OCI-LY7 (cell line): ENCODE data around the gene EYS. TPM values are rescaled to one million over a fixed set of nuclear protein-coding genes. Genes with fewer than 3 reads are reported as not detected.

Source experiments
- BruUV-seq: library from RNA; stranded (reverse); fragments of 400-500 nt; replicated peaks from 2 replicates; lab custom pipeline; 2021; lab: Mats Ljungman, UMichigan
- CTCF ChIA-PET: fragments of 300-600 bp; sonication (Branson Sonifier 250); formaldehyde crosslinking; loops from one replicate; lab custom pipeline; 2022; ENCODE audit warnings: antibody characterized with exemption; ENCODE audit not compliant: unreplicated experiment; lab: Charles Lee
- POLR2A ChIA-PET: fragments of 300-600 bp; sonication (Branson Sonifier 250); formaldehyde crosslinking; loops from one replicate; lab custom pipeline; 2022; ENCODE audit warnings: antibody characterized with exemption; lab: Charles Lee
- DNase-seq: peaks from one replicate; pipeline ENCODE4 v3.0.0-alpha.2; 2015; ENCODE audit warnings: low spot score
- H2AFZ ChIP-seq: fragments of 200-600 bp; sonication (generic), shearing (Covaris generic); 2 replicates; pipeline ENCODE4 v1.6.1; 2014; ENCODE audit warnings: mild to moderate bottlenecking, antibody characterized with exemption, low read length, moderate library complexity
- H3K27ac ChIP-seq: fragments of 200-600 bp; sonication (generic); 2 replicates; pipeline ENCODE4 v1.5.1; 2014; ENCODE audit warnings: mixed run types, low read depth, mild to moderate bottlenecking, moderate library complexity, low read length, inconsistent platforms; ENCODE audit not compliant: poor library complexity, severe bottlenecking
- H3K36me3 ChIP-seq: fragments of 200-600 bp; sonication (generic); 2 replicates; pipeline ENCODE4 v1.6.1; 2014; ENCODE audit warnings: mild to moderate bottlenecking, antibody characterized with exemption, low read length, moderate library complexity, mixed read lengths; ENCODE audit not compliant: insufficient read depth
- H3K4me1 ChIP-seq: fragments of 200-600 bp; sonication (generic); 2 replicates; pipeline ENCODE4 v1.5.1; 2014; ENCODE audit warnings: mild to moderate bottlenecking, low read length; ENCODE audit not compliant: insufficient read depth, poor library complexity, severe bottlenecking
- H3K4me2 ChIP-seq: fragments of 200-600 bp; sonication (generic); 2 replicates; pipeline ENCODE4 v1.6.1; 2014; ENCODE audit warnings: mild to moderate bottlenecking, low read length
- H3K4me3 ChIP-seq: fragments of 200-600 bp; sonication (generic); 2 replicates; pipeline ENCODE4 v1.5.1; 2014; ENCODE audit warnings: mild to moderate bottlenecking, low read depth, low read length; ENCODE audit not compliant: poor library complexity, severe bottlenecking
- H3K79me2 ChIP-seq: fragments of 200-600 bp; sonication (generic); 2 replicates; pipeline ENCODE4 v1.6.1; 2016; ENCODE audit warnings: low read depth, mild to moderate bottlenecking, low read length, moderate library complexity, mixed read lengths; ENCODE audit not compliant: insufficient read depth
- H3K9me2 ChIP-seq: fragments of 200-600 bp; sonication (generic); 2 replicates; pipeline ENCODE4 v1.6.1; 2016; ENCODE audit warnings: mild to moderate bottlenecking, low read length, mixed read lengths; ENCODE audit not compliant: insufficient read depth
- H3K9me3 ChIP-seq: fragments of 200-600 bp; sonication (generic); 2 replicates; pipeline ENCODE4 v1.6.1; 2014; ENCODE audit warnings: mild to moderate bottlenecking, mixed run types, low read length, mixed read lengths
- H4K20me1 ChIP-seq: fragments of 200-600 bp; sonication (generic); 2 replicates; pipeline ENCODE4 v1.6.1; 2014; ENCODE audit warnings: mild to moderate bottlenecking, antibody characterized with exemption, low read length, moderate library complexity, mixed read lengths; ENCODE audit not compliant: insufficient read depth
- EZH2phosphoT487 ChIP-seq: fragments of 200-600 bp; sonication (generic); IDR thresholded peaks from 2 replicates; pipeline ENCODE4 v1.6.1; 2018; ENCODE audit warnings: low read depth, borderline replicate concordance, mild to moderate bottlenecking, mixed run types, antibody characterized with exemption, low read length, moderate library complexity, mixed read lengths
- intact Hi-C: fragments of 100-400 bp; cut with micrococcal nuclease; formaldehyde crosslinking; loops from one replicate; pipeline ENCODE4 v1.10.0; 2022; ENCODE audit not compliant: unreplicated experiment
- total RNA-seq, 2 experiments: library from RNA; depleted of rRNA in 1 of 2; stranded (reverse); fragments of >200 nt in 1 of 2; shearing (Covaris generic) in 1 of 2; gene quantifications; 2 replicates each; pipeline ENCODE4 v1.2.3, GENCODE V29; 2014 to 2022
- TF ChIP-seq, protein P1 (sequence below): fragments of 200-600 bp; sonication (generic); conservative IDR thresholded peaks from 2 replicates; pipeline ENCODE4 v1.5.1; 2014; ENCODE audit warnings: mild to moderate bottlenecking, antibody characterized with exemption, low read length, moderate library complexity, mixed read lengths

The EYS gene
- total RNA-seq, 2 experiments from 2014 or later, result not detected

- H2AFZ ChIP-seq, result no peak overlapping the region
- no peaks in the 10 kb centered on the region for H3K79me2 ChIP-seq
- no peak for DNase-seq
- H3K27ac ChIP-seq, result no peak overlapping the region
- H3K4me1 ChIP-seq, result no peaks in the 10 kb centered on the region
- ChIA-PET POLR2A (no interaction called here), CTCF (no interaction called here)
- no TSS peak for BruUV-seq
- TF ChIP-seq EZH2phosphoT487, result no peak
- TF ChIP-seq, protein P1, sequence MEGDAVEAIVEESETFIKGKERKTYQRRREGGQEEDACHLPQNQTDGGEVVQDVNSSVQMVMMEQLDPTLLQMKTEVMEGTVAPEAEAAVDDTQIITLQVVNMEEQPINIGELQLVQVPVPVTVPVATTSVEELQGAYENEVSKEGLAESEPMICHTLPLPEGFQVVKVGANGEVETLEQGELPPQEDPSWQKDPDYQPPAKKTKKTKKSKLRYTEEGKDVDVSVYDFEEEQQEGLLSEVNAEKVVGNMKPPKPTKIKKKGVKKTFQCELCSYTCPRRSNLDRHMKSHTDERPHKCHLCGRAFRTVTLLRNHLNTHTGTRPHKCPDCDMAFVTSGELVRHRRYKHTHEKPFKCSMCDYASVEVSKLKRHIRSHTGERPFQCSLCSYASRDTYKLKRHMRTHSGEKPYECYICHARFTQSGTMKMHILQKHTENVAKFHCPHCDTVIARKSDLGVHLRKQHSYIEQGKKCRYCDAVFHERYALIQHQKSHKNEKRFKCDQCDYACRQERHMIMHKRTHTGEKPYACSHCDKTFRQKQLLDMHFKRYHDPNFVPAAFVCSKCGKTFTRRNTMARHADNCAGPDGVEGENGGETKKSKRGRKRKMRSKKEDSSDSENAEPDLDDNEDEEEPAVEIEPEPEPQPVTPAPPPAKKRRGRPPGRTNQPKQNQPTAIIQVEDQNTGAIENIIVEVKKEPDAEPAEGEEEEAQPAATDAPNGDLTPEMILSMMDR, result no peak
- no peaks in the 10 kb centered on the region for H4K20me1 ChIP-seq
- intact Hi-C loops, result no loop called here
- no peaks in the 10 kb centered on the region for H3K9me2 ChIP-seq
- no peak overlapping the region for H3K4me2 ChIP-seq
- H3K36me3 ChIP-seq, result no peaks in the 10 kb centered on the region
- no peaks in the 10 kb centered on the region for H3K9me3 ChIP-seq
- no peak overlapping the region for H3K4me3 ChIP-seq
Measured at GRCh38 chr6:64831680-64832079, 875.3 kb downstream of the EYS start.

DNA sequence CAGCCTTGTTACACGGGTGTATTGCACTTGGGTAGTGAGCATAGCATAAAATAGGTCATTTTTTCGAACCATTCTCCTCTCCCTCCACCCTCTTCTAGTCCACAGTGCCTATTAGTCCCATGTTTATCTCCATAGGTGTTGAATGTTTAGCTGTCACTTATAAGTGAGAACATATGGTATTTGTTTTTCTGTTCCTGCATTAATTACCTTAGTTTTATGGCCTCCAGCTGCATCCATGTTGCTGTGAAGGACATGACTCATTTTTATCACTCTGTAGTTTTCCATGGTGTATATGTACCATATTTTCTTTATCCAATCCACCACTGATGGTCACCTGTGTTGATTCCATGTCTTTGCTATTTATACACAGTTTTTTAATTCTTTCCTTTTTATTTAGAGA lies 889.5 kb downstream of the EYS start:
- H4K20me1 ChIP-seq, result no peaks in the 10 kb centered on the region
- no peak for DNase-seq
- H3K4me2 ChIP-seq, result no peak overlapping the region
- H3K36me3 ChIP-seq, result no peaks in the 10 kb centered on the region
- H3K4me3 ChIP-seq, result no peak overlapping the region
- CTCF ChIA-PET, result no interaction called here
- H3K9me2 ChIP-seq, result no peaks in the 10 kb centered on the region
- H3K27ac ChIP-seq, result no peak overlapping the region
- no peaks in the 10 kb centered on the region for H3K4me1 ChIP-seq
- H3K9me3 ChIP-seq, result no peaks in the 10 kb centered on the region
- no peak overlapping the region for H2AFZ ChIP-seq
- POLR2A ChIA-PET, result no interaction called here
- TF ChIP-seq EZH2phosphoT487, result no peak
- TF ChIP-seq, protein P1, result no peak
- H3K79me2 ChIP-seq, result no peaks in the 10 kb centered on the region
- intact Hi-C loops, result no loop called here
- no TSS peak for BruUV-seq

DNA sequence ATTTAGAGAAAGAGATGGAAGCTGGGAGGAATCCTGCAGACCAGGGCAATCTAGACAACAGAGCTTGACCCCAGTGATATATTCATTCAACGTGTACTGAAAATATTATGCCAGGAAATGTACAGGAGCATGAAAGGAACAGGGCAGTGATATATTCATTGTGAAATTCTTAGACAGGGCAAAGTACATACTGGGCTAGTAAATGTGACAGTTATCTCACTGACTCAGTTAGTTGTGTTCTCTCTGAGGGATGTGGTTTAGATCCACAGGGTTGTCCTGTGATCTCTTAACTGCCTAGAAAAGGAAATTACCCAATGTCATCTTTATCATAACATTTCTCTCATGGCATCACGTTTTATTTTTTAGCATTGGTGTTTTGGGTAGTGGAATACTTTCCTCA lies 891.3 kb downstream of the EYS start:
- H3K4me2 ChIP-seq, result no peak overlapping the region
- no peaks in the 10 kb centered on the region for H3K4me1 ChIP-seq
- H3K4me3 ChIP-seq, result no peak overlapping the region
- H3K9me2 ChIP-seq, result no peaks in the 10 kb centered on the region
- TF ChIP-seq, protein P1, result no peak
- TF ChIP-seq EZH2phosphoT487, result no peak
- no peak overlapping the region for H2AFZ ChIP-seq
- DNase-seq, result no peak
- intact Hi-C loops, result no loop called here
- ChIA-PET POLR2A (no interaction called here), CTCF (no interaction called here)
- no peaks in the 10 kb centered on the region for H4K20me1 ChIP-seq
- BruUV-seq, result no TSS peak
- no peak overlapping the region for H3K27ac ChIP-seq
- H3K79me2 ChIP-seq, result no peaks in the 10 kb centered on the region
- H3K9me3 ChIP-seq, result no peaks in the 10 kb centered on the region
- no peaks in the 10 kb centered on the region for H3K36me3 ChIP-seq
